Panc1 (cell line): Measurements from ENCODE around the gene RHBDF2. TPM values are rescaled to one million over a fixed set of nuclear protein-coding genes. Genes with fewer than 3 reads are reported as not detected.

Experiments
- ATAC-seq: fragments of 200-7000 bp; cut with Tn5 transposase; 2 replicates; pipeline ENCODE4 v1.9.1; 2020; ENCODE audit warnings: mild to moderate bottlenecking, moderate library complexity
- BruUV-seq: library from RNA; stranded (reverse); fragments of 400-500 nt; replicated peaks from 2 replicates; lab custom pipeline; 2021; lab: Mats Ljungman, UMichigan
- CTCF ChIA-PET: fragments of 300-600 bp; sonication (Branson Sonifier 250); formaldehyde crosslinking; loops from one replicate; lab custom pipeline; 2022; ENCODE audit warnings: antibody characterized with exemption; lab: Charles Lee
- POLR2A ChIA-PET: fragments of 300-600 bp; sonication (Branson Sonifier 250); formaldehyde crosslinking; loops from one replicate; lab custom pipeline; 2022; ENCODE audit warnings: antibody characterized with exemption; lab: Charles Lee
- DNase-seq: peaks from one replicate; pipeline ENCODE4 v3.0.0-alpha.2; 2010; ENCODE audit warnings: low read depth, low spot score
- H3K27ac ChIP-seq: 2 replicates; pipeline ENCODE4 v1.5.1; 2011; ENCODE audit warnings: mild to moderate bottlenecking, low read length, inconsistent platforms
- H3K27me3 ChIP-seq: fragments of 200-500 bp; sonication (Bioruptor generic); 2 replicates; pipeline ENCODE4 v1.6.0; 2014; ENCODE audit warnings: low read length, inconsistent platforms; ENCODE audit not compliant: control insufficient read depth, insufficient read depth
- H3K36me3 ChIP-seq: fragments of 200-500 bp; sonication (Bioruptor generic); 2 replicates; pipeline ENCODE4 v1.5.1; 2014; ENCODE audit warnings: inconsistent platforms, mild to moderate bottlenecking, low read length, moderate library complexity; ENCODE audit not compliant: control insufficient read depth, insufficient read depth
- H3K4me1 ChIP-seq: 2 replicates; pipeline ENCODE4 v1.5.1; 2011; ENCODE audit warnings: inconsistent platforms, mild to moderate bottlenecking, low read length, moderate library complexity; ENCODE audit not compliant: control insufficient read depth, insufficient read depth
- H3K4me3 ChIP-seq, 2 experiments: 2 replicates each; pipeline ENCODE4 v1.5.1; 2011 to 2012; ENCODE audit warnings: low read depth in 2 of 2, low read length in 2 of 2, mild to moderate bottlenecking in 2 of 2, inconsistent platforms in 1 of 2, moderate library complexity in 1 of 2
- H3K9me3 ChIP-seq: fragments of 200-500 bp; sonication (Bioruptor generic); 2 replicates; pipeline ENCODE4 v1.5.1; 2014; ENCODE audit warnings: low read depth, mild to moderate bottlenecking, inconsistent platforms, low read length, moderate library complexity; ENCODE audit not compliant: control insufficient read depth, insufficient read depth
- CTCF ChIP-seq: fragments of 450-650 bp; IDR thresholded peaks from 2 replicates; pipeline ENCODE4 v1.5.1; 2017; ENCODE audit warnings: mild to moderate bottlenecking
- POLR2AphosphoS5 ChIP-seq: IDR thresholded peaks from 2 replicates; pipeline ENCODE4 v1.6.1; 2012; ENCODE audit warnings: mild to moderate bottlenecking, low read depth, low read length, moderate library complexity
- REST ChIP-seq, 2 experiments: IDR thresholded peaks; 2 replicates each; pipeline ENCODE4 v1.6.1; 2011 to 2012; ENCODE audit warnings: low read depth in 2 of 2, control low read depth in 1 of 2, low read length in 1 of 2, mild to moderate bottlenecking in 1 of 2, moderate library complexity in 1 of 2; ENCODE audit not compliant: insufficient read depth in 1 of 2
- SIN3A ChIP-seq: IDR thresholded peaks from 2 replicates; pipeline ENCODE4 v1.6.1; 2012; ENCODE audit warnings: low read depth, mild to moderate bottlenecking, low read length, moderate library complexity, borderline replicate concordance; ENCODE audit not compliant: insufficient read depth
- in situ Hi-C: cut with HindIII; loops from 2 replicates; pipeline ENCODE4 v1.10.0; 2016; ENCODE audit warnings: low sequenced_read_pairs, low pct_unique_long_range_greater_than_20kb
- intact Hi-C: fragments of 100-400 bp; cut with micrococcal nuclease; formaldehyde crosslinking; loops from one replicate; pipeline ENCODE4 v1.10.0; 2022; ENCODE audit not compliant: unreplicated experiment
- total RNA-seq: library from RNA; stranded (reverse); gene quantifications from one replicate; pipeline ENCODE4 v1.2.1, GENCODE V29; 2021; ENCODE audit not compliant: unreplicated experiment

Gene RHBDF2
- total RNA-seq, 1 experiment from 2014 or later = 67.8 TPM

- peak overlapping the region in 1 of 2 experiments; percentile 33; a peak in 2 of 4 replicates for H3K4me3 ChIP-seq
- peaks cover 7% of the 10 kb centered on the region for H3K4me1 ChIP-seq
- POLR2A ChIA-PET = no interaction called here
- CTCF ChIA-PET = interaction anchor here (0.6 to 1.6 kb wide), 6 partner anchors 39 to 114 kb away, joined by 3 to 7 read pairs (median 4); partner anchors contain the start of gene AANAT
- BruUV-seq = no TSS peak
- DNase-seq (no peak), ATAC-seq (peak; percentile 90)
- H3K9me3 ChIP-seq = no peaks in the 10 kb centered on the region
- intact Hi-C loops (loop anchor here (1.0 kb wide), 2 partner anchors 40 to 45 kb away; no protein-coding TSS in a partner anchor), in situ Hi-C loops (no loop called here)
- no peaks in the 10 kb centered on the region for H3K27me3 ChIP-seq
- TF ChIP-seq CTCF (peak; percentile 95), POLR2AphosphoS5 (no peak)
- H3K27ac ChIP-seq = no peak overlapping the region; the same call in 1 of the 2 replicates
- no peaks in the 10 kb centered on the region for H3K36me3 ChIP-seq
Observed at GRCh38 chr17:76506408-76507345, 5.5 kb upstream of the RHBDF2 start.

- Histone ChIP-seq H3K27ac (no peak overlapping the region), H3K4me3 (no peak overlapping the region), H3K9me3 (no peaks in the 10 kb centered on the region), H3K36me3 (peaks cover 7% of the 10 kb centered on the region; the same call in 1 of the 2 replicates), H3K27me3 (no peaks in the 10 kb centered on the region), H3K4me1 (peaks cover 19% of the 10 kb centered on the region)
- BruUV-seq = no TSS peak
- CTCF ChIA-PET = interaction anchor here (0.6 to 1.4 kb wide), 2 partner anchors 19 to 37 kb away, joined by 3 to 4 read pairs; partner anchors contain the start of gene AANAT
- in situ Hi-C loops (no loop called here), intact Hi-C loops (no loop called here)
- DNase-seq = no peak
- TF ChIP-seq SIN3A = no peak
- TF ChIP-seq CTCF = no peak
- no peak for TF ChIP-seq REST (IDR thresholded peaks at IDR 0.05; ENCODE audit: insufficient read depth in 1 of 2, low read depth in 2 of 2, low read length in 1 of 2)
- no peak for TF ChIP-seq POLR2AphosphoS5
- no peak for ATAC-seq
- POLR2A ChIA-PET = no interaction called here
Observed at GRCh38 chr17:76504117-76504516, 2.9 kb upstream of the RHBDF2 start.
